Breast epithelium (tissue), 3 donors: Measurements from ENCODE around the gene GRSF1.

Experiments
- CTCF ChIP-seq, 3 donors: fragments of 450-650 bp; IDR thresholded peaks; one replicate each; pipeline ENCODE4 v1.5.1; 2016 to 2017; ENCODE audit warnings: antibody characterized with exemption in 3 of 3, mild to moderate bottlenecking in 3 of 3, moderate library complexity in 3 of 3
- POLR2A ChIP-seq: fragments of 450-650 bp; IDR thresholded peaks from one replicate; pipeline ENCODE4 v1.6.1; 2016; ENCODE audit warnings: antibody characterized with exemption, mild to moderate bottlenecking, moderate library complexity

DNA sequence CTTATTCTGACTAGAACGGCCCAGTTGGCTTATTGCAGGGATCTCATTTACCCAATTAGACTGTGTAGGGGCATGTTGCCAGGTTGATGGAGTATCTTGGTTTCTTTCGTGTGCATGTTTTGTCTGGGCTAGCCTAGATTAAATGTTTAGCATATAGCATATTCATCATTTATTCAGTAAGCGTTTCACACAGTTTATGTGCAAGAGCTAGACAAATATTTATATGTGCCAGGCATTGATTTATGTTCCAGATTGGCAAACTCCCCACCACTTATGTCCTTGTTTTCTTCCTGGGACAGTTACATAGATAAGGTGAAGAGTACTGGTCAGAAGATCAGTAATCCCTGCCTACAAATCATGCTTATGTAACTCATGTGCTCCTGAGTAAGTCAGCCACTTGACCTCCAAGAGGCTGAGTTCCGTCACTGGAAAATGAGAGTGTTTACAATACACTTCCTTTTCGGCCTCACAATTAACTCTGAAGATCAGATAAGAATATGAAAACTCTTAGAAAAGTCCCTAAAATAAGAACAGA lies 60.7 kb downstream of the GRSF1 start:
- TF ChIP-seq CTCF (IDR thresholded peaks at IDR 0.05) (no peak), POLR2A (no peak)
